OCI-LY7 (cell line): ENCODE measurements around the gene LYSMD2. TPM values are rescaled to one million over a fixed set of nuclear protein-coding genes. Genes with fewer than 3 reads are reported as not detected.

Experiments used
- BruUV-seq: library from RNA; stranded (reverse); fragments of 400-500 nt; replicated peaks from 2 replicates; lab custom pipeline; 2021; lab: Mats Ljungman, UMichigan
- CTCF ChIA-PET: fragments of 300-600 bp; sonication (Branson Sonifier 250); formaldehyde crosslinking; loops from one replicate; lab custom pipeline; 2022; ENCODE audit warnings: antibody characterized with exemption; ENCODE audit not compliant: unreplicated experiment; lab: Charles Lee
- POLR2A ChIA-PET: fragments of 300-600 bp; sonication (Branson Sonifier 250); formaldehyde crosslinking; loops from one replicate; lab custom pipeline; 2022; ENCODE audit warnings: antibody characterized with exemption; lab: Charles Lee
- DNase-seq: peaks from one replicate; pipeline ENCODE4 v3.0.0-alpha.2; 2015; ENCODE audit warnings: low spot score
- H2AFZ ChIP-seq: fragments of 200-600 bp; sonication (generic), shearing (Covaris generic); 2 replicates; pipeline ENCODE4 v1.6.1; 2014; ENCODE audit warnings: mild to moderate bottlenecking, antibody characterized with exemption, low read length, moderate library complexity
- H3K27ac ChIP-seq: fragments of 200-600 bp; sonication (generic); 2 replicates; pipeline ENCODE4 v1.5.1; 2014; ENCODE audit warnings: mixed run types, low read depth, mild to moderate bottlenecking, moderate library complexity, low read length, inconsistent platforms; ENCODE audit not compliant: poor library complexity, severe bottlenecking
- H3K36me3 ChIP-seq: fragments of 200-600 bp; sonication (generic); 2 replicates; pipeline ENCODE4 v1.6.1; 2014; ENCODE audit warnings: mild to moderate bottlenecking, antibody characterized with exemption, low read length, moderate library complexity, mixed read lengths; ENCODE audit not compliant: insufficient read depth
- H3K4me1 ChIP-seq: fragments of 200-600 bp; sonication (generic); 2 replicates; pipeline ENCODE4 v1.5.1; 2014; ENCODE audit warnings: mild to moderate bottlenecking, low read length; ENCODE audit not compliant: insufficient read depth, poor library complexity, severe bottlenecking
- H3K4me2 ChIP-seq: fragments of 200-600 bp; sonication (generic); 2 replicates; pipeline ENCODE4 v1.6.1; 2014; ENCODE audit warnings: mild to moderate bottlenecking, low read length
- H3K4me3 ChIP-seq: fragments of 200-600 bp; sonication (generic); 2 replicates; pipeline ENCODE4 v1.5.1; 2014; ENCODE audit warnings: mild to moderate bottlenecking, low read depth, low read length; ENCODE audit not compliant: poor library complexity, severe bottlenecking
- H3K79me2 ChIP-seq: fragments of 200-600 bp; sonication (generic); 2 replicates; pipeline ENCODE4 v1.6.1; 2016; ENCODE audit warnings: low read depth, mild to moderate bottlenecking, low read length, moderate library complexity, mixed read lengths; ENCODE audit not compliant: insufficient read depth
- H3K9me2 ChIP-seq: fragments of 200-600 bp; sonication (generic); 2 replicates; pipeline ENCODE4 v1.6.1; 2016; ENCODE audit warnings: mild to moderate bottlenecking, low read length, mixed read lengths; ENCODE audit not compliant: insufficient read depth
- H3K9me3 ChIP-seq: fragments of 200-600 bp; sonication (generic); 2 replicates; pipeline ENCODE4 v1.6.1; 2014; ENCODE audit warnings: mild to moderate bottlenecking, mixed run types, low read length, mixed read lengths
- H4K20me1 ChIP-seq: fragments of 200-600 bp; sonication (generic); 2 replicates; pipeline ENCODE4 v1.6.1; 2014; ENCODE audit warnings: mild to moderate bottlenecking, antibody characterized with exemption, low read length, moderate library complexity, mixed read lengths; ENCODE audit not compliant: insufficient read depth
- EZH2phosphoT487 ChIP-seq: fragments of 200-600 bp; sonication (generic); IDR thresholded peaks from 2 replicates; pipeline ENCODE4 v1.6.1; 2018; ENCODE audit warnings: low read depth, borderline replicate concordance, mild to moderate bottlenecking, mixed run types, antibody characterized with exemption, low read length, moderate library complexity, mixed read lengths
- intact Hi-C: fragments of 100-400 bp; cut with micrococcal nuclease; formaldehyde crosslinking; loops from one replicate; pipeline ENCODE4 v1.10.0; 2022; ENCODE audit not compliant: unreplicated experiment
- total RNA-seq, 2 experiments: library from RNA; depleted of rRNA in 1 of 2; stranded (reverse); fragments of >200 nt in 1 of 2; shearing (Covaris generic) in 1 of 2; gene quantifications; 2 replicates each; pipeline ENCODE4 v1.2.3, GENCODE V29; 2014 to 2022
- TF ChIP-seq, protein P1 (sequence below): fragments of 200-600 bp; sonication (generic); conservative IDR thresholded peaks from 2 replicates; pipeline ENCODE4 v1.5.1; 2014; ENCODE audit warnings: mild to moderate bottlenecking, antibody characterized with exemption, low read length, moderate library complexity, mixed read lengths

LYSMD2 gene
- total RNA-seq, 2 experiments from 2014 or later = 0.89 TPM; not detected in 1

GRCh38 chr15:51735228-51736010 lies 2.0 kb downstream of the LYSMD2 start:
- TF ChIP-seq, protein P1, sequence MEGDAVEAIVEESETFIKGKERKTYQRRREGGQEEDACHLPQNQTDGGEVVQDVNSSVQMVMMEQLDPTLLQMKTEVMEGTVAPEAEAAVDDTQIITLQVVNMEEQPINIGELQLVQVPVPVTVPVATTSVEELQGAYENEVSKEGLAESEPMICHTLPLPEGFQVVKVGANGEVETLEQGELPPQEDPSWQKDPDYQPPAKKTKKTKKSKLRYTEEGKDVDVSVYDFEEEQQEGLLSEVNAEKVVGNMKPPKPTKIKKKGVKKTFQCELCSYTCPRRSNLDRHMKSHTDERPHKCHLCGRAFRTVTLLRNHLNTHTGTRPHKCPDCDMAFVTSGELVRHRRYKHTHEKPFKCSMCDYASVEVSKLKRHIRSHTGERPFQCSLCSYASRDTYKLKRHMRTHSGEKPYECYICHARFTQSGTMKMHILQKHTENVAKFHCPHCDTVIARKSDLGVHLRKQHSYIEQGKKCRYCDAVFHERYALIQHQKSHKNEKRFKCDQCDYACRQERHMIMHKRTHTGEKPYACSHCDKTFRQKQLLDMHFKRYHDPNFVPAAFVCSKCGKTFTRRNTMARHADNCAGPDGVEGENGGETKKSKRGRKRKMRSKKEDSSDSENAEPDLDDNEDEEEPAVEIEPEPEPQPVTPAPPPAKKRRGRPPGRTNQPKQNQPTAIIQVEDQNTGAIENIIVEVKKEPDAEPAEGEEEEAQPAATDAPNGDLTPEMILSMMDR = peak; percentile 76
- TF ChIP-seq EZH2phosphoT487 = no peak
- BruUV-seq = no TSS peak
- Histone ChIP-seq H3K4me2 (no peak overlapping the region), H4K20me1 (peaks cover 7% of the 10 kb centered on the region; the same call in 1 of the 2 replicates), H3K79me2 (no peaks in the 10 kb centered on the region), H3K4me3 (no peak overlapping the region), H3K27ac (no peak overlapping the region), H3K9me3 (no peaks in the 10 kb centered on the region), H3K9me2 (no peaks in the 10 kb centered on the region), H3K4me1 (peaks cover 25% of the 10 kb centered on the region), H2AFZ (no peak overlapping the region), H3K36me3 (no peaks in the 10 kb centered on the region)
- CTCF ChIA-PET = no interaction called here
- DNase-seq = peak; percentile 37
- POLR2A ChIA-PET = interaction anchor here (0.5 kb wide), 1 partner anchor 1221 kb away, joined by 4 read pairs; no protein-coding TSS in a partner anchor
- intact Hi-C loops = loop anchor here (10.0 kb wide), 1 partner anchor 81 kb away; no protein-coding TSS in a partner anchor

DNA sequence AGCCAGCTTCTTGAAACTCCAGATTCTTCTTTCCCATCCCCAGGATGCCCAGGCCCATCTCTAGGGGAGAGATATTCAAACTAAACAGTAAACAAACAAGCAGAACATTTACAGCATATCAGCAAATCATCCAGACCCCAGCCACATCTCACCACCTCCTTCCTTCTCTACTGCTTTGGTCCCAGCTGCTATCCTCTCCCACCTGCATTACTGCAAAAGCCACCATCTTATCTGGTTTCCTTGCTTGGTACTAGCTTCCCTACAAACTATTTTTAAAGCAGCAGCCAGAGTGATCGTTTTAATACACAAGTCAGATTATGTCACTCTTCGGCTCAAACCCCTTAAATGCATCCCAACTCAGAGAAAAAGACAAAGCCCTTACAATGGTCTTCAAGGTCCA lies 4.8 kb downstream of the LYSMD2 start:
- BruUV-seq = no TSS peak
- DNase-seq = no peak
- Histone ChIP-seq H2AFZ (no peak overlapping the region), H4K20me1 (peaks cover 7% of the 10 kb centered on the region; the same call in 1 of the 2 replicates), H3K4me3 (no peak overlapping the region), H3K27ac (no peak overlapping the region), H3K79me2 (no peaks in the 10 kb centered on the region), H3K9me3 (no peaks in the 10 kb centered on the region), H3K4me2 (peak overlapping the region; percentile 91; the same call in 1 of the 2 replicates), H3K36me3 (no peaks in the 10 kb centered on the region), H3K4me1 (peaks cover 27% of the 10 kb centered on the region), H3K9me2 (no peaks in the 10 kb centered on the region)
- TF ChIP-seq, protein P1 = no peak
- no peak for TF ChIP-seq EZH2phosphoT487
- CTCF ChIA-PET = no interaction called here
- intact Hi-C loops = loop anchor here (10.0 kb wide), 1 partner anchor 78 kb away; no protein-coding TSS in a partner anchor
- POLR2A ChIA-PET = interaction anchor here (1.4 kb wide), 1 partner anchor 12 kb away, joined by 3 read pairs; no protein-coding TSS in a partner anchor
